ENCODE measurements around the gene LAPTM4A. TPM values are rescaled to one million over a fixed set of nuclear protein-coding genes. Genes with fewer than 3 reads are reported as not detected.

LAPTM4A gene
- total and polyA plus RNA-seq, 10 of the 15 experiments (the other 5 are each of a cell fraction or from before 2014, with no cell fraction given) = 17.8 to 107 (median 45.8) TPM

- Histone ChIP-seq H3K9me3 (replicated peaks; ENCODE audit: control insufficient read depth, insufficient read depth, low read length) (no peaks in the 10 kb centered on the region; the same call in 2 of the 3 replicates), H3K9ac (ENCODE audit: control insufficient read depth, insufficient read depth, low read length) (no peak overlapping the region), H2AFZ (ENCODE audit: control insufficient read depth, low read depth, low read length) (no peak overlapping the region), H4K20me1 (ENCODE audit: control insufficient read depth, insufficient read depth) (no peaks in the 10 kb centered on the region), H3K27ac (ENCODE audit: control insufficient read depth, insufficient read depth) (no peak overlapping the region), H3K4me2 (ENCODE audit: control insufficient read depth, insufficient read depth) (no peak overlapping the region), H3K4me3 (no peak overlapping the region), H3K36me3 (ENCODE audit: control insufficient read depth in 2 of 2, insufficient read depth in 2 of 2, low read length in 1 of 2) (no peaks in the 10 kb centered on the region), H3K79me2 (ENCODE audit: control insufficient read depth, insufficient read depth, low read length) (no peaks in the 10 kb centered on the region), H3K27me3 (replicated peaks in 1 of 2; ENCODE audit: control insufficient read depth in 2 of 2, insufficient read depth in 2 of 2, low read length in 1 of 2) (no peaks in the 10 kb centered on the region; a peak in 1 of 4 replicates), H3K4me1 (ENCODE audit: control insufficient read depth, insufficient read depth, low read length) (no peaks in the 10 kb centered on the region)
- intact Hi-C loops (cut with micrococcal nuclease; ENCODE audit: unreplicated experiment) = no loop called here
- WGBS (ENCODE audit: insufficient coverage, insufficient replicate concordance, low lambda C conversion rate, missing lambda C conversion rate) = 35% methylated on average over 3 of the region's 3 CpGs
- ChIA-PET POLR2A (interaction anchor here (0.6 to 3.1 kb wide), 3 partner anchors 9 to 74 kb away, joined by 4 to 17 read pairs (median 10); partner anchors contain the start of gene LAPTM4A), RAD21 (ENCODE audit: unreplicated experiment) (interaction anchor here (1.0 kb wide), 1 partner anchor 46 kb away, joined by 5 read pairs; no protein-coding TSS in a partner anchor), CTCF (interaction anchor here (0.9 to 1.5 kb wide), 2 partner anchors 9 to 29 kb away, joined by 3 to 4 read pairs; no protein-coding TSS in a partner anchor), SMC1A (ENCODE audit: uncharacterized antibody, unreplicated experiment) (interaction anchor here (1.1 to 3.5 kb wide), 4 partner anchors 11 to 106 kb away, joined by 3 to 10 read pairs (median 5); no protein-coding TSS in a partner anchor)
- FAIRE-seq (no peak), ATAC-seq (no peak), DNase-seq (ENCODE audit: low read depth, low spot score) (no peak)
- in situ Hi-C loops (cut with MboI) = no loop called here
- no TSS peak for BruUV-seq (replicated peaks)
- TF ChIP-seq SMAD5 (IDR thresholded peaks at IDR 0.05; ENCODE audit: low read depth) (no peak), WRNIP1 (IDR thresholded peaks at IDR 0.05; ENCODE audit: borderline replicate concordance, low read depth, low read length) (no peak), RELB (IDR thresholded peaks at IDR 0.05; ENCODE audit: low read depth) (no peak), HDAC2 (IDR thresholded peaks at IDR 0.05) (no peak), HDAC6 (IDR thresholded peaks at IDR 0.05; ENCODE audit: unreplicated experiment) (no peak), SUPT20H (IDR thresholded peaks at IDR 0.05; ENCODE audit: borderline replicate concordance, control insufficient read depth, low read depth, low read length) (no peak), SREBF1 (IDR thresholded peaks at IDR 0.05; ENCODE audit: low read length) (no peak), FOXM1 (IDR thresholded peaks at IDR 0.05; ENCODE audit: low read depth, low read length) (no peak), CREM (IDR thresholded peaks at IDR 0.05; ENCODE audit: low read depth) (no peak), PAX5 (IDR thresholded peaks at IDR 0.05; ENCODE audit: borderline replicate concordance, low read depth, low read length) (no peak), POLR2AphosphoS5 (IDR thresholded peaks at IDR 0.05; ENCODE audit: low read length) (no peak), CUX1 (IDR thresholded peaks at IDR 0.05; ENCODE audit: insufficient replicate concordance, low read depth, low read length) (no peak), ZNF217 (IDR thresholded peaks at IDR 0.05) (no peak), RB1 (IDR thresholded peaks at IDR 0.05; ENCODE audit: borderline replicate concordance) (no peak), HSF1 (IDR thresholded peaks at IDR 0.05; ENCODE audit: low read depth, low read length) (no peak), TARDBP (IDR thresholded peaks at IDR 0.05; ENCODE audit: borderline replicate concordance) (no peak)
These were observed 10.0 kb upstream of the LAPTM4A start for GRCh38 chr2:20061476-20061875.
